ENCODE data around the gene CA10. TPM values are rescaled to one million over a fixed set of nuclear protein-coding genes. Genes with fewer than 3 reads are reported as not detected.

The CA10 gene
- total RNA-seq, 1 donor from 2014 or later, result not detected

DNA sequence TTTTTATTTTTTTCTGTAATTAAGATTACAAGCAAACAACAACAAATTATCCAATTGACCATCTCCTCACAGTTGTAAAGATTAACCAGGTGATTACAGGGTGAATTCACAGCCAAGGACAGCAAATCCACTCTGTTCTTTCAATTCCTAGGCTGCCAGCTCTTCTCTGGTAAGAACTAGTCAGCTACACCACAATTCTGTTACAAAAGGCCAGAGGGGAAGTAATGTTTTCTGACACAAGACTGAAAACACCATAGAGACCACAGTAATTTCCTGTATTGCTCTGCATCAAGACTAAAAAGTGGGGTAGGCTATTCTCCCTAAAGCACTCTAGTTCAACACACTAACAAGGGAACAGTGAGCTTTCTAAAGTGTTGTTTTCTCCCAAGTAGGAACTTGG is 10.6 kb downstream of the CA10 start:
- H3K4me1 Mint-ChIP-seq (ENCODE audit: unreplicated experiment), result no peaks in the 10 kb centered on the region
- H3K4me3 Mint-ChIP-seq (ENCODE audit: unreplicated experiment), result no peak overlapping the region
- no peak for DNase-seq (ENCODE audit: extremely low spot score, unreplicated experiment)
- no peaks in the 10 kb centered on the region for H3K27me3 Mint-ChIP-seq (ENCODE audit: unreplicated experiment)
- no peak for TF ChIP-seq CTCF (IDR thresholded peaks at IDR 0.05)
- H3K36me3 Mint-ChIP-seq (ENCODE audit: unreplicated experiment), result no peaks in the 10 kb centered on the region
- H3K9me3 Mint-ChIP-seq (ENCODE audit: unreplicated experiment), result peaks cover 5% of the 10 kb centered on the region
- no peak overlapping the region for H3K27ac Mint-ChIP-seq (ENCODE audit: unreplicated experiment)

DNA sequence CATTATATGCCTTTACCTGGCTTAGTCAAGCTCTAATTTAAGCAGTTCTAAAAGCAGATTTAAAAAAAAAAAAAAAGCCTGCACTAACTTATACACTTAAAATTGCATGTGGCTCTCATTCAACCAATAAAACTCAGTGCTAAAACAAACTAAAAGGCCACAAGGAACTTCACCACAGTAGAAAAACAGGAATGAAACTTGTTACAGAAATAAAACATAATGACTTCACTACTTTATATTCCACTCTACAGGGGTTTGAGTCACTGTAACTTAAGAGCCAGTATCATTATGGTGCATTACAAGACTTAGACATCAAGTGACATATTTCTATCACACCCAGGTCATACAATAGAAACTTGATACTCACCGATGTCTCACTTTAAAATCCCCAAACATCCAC is 11.1 kb downstream of the CA10 start:
- Mint-ChIP-seq H3K27ac (ENCODE audit: unreplicated experiment) (no peak overlapping the region), H3K9me3 (ENCODE audit: unreplicated experiment) (peaks cover 5% of the 10 kb centered on the region), H3K4me3 (ENCODE audit: unreplicated experiment) (no peak overlapping the region), H3K27me3 (ENCODE audit: unreplicated experiment) (no peaks in the 10 kb centered on the region), H3K4me1 (ENCODE audit: unreplicated experiment) (no peaks in the 10 kb centered on the region), H3K36me3 (ENCODE audit: unreplicated experiment) (no peaks in the 10 kb centered on the region)
- TF ChIP-seq CTCF (IDR thresholded peaks at IDR 0.05), result no peak
- no peak for DNase-seq (ENCODE audit: extremely low spot score, unreplicated experiment)

DNA sequence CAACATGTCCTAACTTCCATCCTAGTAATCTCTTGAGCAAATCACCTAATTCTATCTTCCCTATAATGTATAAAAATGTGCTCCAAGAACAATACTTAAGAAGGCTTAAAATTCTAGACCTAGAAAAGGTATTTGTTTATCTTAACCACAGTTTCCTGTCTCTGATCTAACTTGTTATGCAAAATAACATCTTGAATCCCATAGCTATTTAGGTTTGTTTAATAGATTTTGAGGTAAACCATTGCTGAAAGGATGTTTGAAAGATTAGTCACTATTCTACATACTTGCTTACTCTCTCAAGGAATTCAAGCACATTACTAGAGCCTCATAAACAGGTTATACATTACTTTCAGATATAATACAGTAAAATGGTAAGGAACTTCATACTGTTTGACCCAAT is 13.0 kb downstream of the CA10 start:
- H3K27me3 Mint-ChIP-seq (ENCODE audit: unreplicated experiment), result no peaks in the 10 kb centered on the region
- no peaks in the 10 kb centered on the region for H3K9me3 Mint-ChIP-seq (ENCODE audit: unreplicated experiment)
- no peaks in the 10 kb centered on the region for H3K4me1 Mint-ChIP-seq (ENCODE audit: unreplicated experiment)
- no peak for DNase-seq (ENCODE audit: extremely low spot score, unreplicated experiment)
- no peak for TF ChIP-seq CTCF (IDR thresholded peaks at IDR 0.05)
- H3K27ac Mint-ChIP-seq (ENCODE audit: unreplicated experiment), result no peak overlapping the region
- H3K36me3 Mint-ChIP-seq (ENCODE audit: unreplicated experiment), result no peaks in the 10 kb centered on the region
- H3K4me3 Mint-ChIP-seq (ENCODE audit: unreplicated experiment), result no peak overlapping the region

GRCh38 chr17:52143542-52143941 is 15.0 kb downstream of the CA10 start:
- H3K36me3 Mint-ChIP-seq (ENCODE audit: unreplicated experiment), result no peaks in the 10 kb centered on the region
- TF ChIP-seq CTCF (IDR thresholded peaks at IDR 0.05), result no peak
- DNase-seq (ENCODE audit: extremely low spot score, unreplicated experiment), result no peak
- no peaks in the 10 kb centered on the region for H3K9me3 Mint-ChIP-seq (ENCODE audit: unreplicated experiment)
- no peak overlapping the region for H3K27ac Mint-ChIP-seq (ENCODE audit: unreplicated experiment)
- no peaks in the 10 kb centered on the region for H3K4me1 Mint-ChIP-seq (ENCODE audit: unreplicated experiment)
- no peak overlapping the region for H3K4me3 Mint-ChIP-seq (ENCODE audit: unreplicated experiment)
- no peaks in the 10 kb centered on the region for H3K27me3 Mint-ChIP-seq (ENCODE audit: unreplicated experiment)

- H3K36me3 Mint-ChIP-seq (ENCODE audit: unreplicated experiment), result no peaks in the 10 kb centered on the region
- no peak overlapping the region for H3K27ac Mint-ChIP-seq (ENCODE audit: unreplicated experiment)
- DNase-seq (ENCODE audit: extremely low spot score, unreplicated experiment), result no peak
- no peaks in the 10 kb centered on the region for H3K4me1 Mint-ChIP-seq (ENCODE audit: unreplicated experiment)
- H3K4me3 Mint-ChIP-seq (ENCODE audit: unreplicated experiment), result no peak overlapping the region
- H3K27me3 Mint-ChIP-seq (ENCODE audit: unreplicated experiment), result no peaks in the 10 kb centered on the region
- no peaks in the 10 kb centered on the region for H3K9me3 Mint-ChIP-seq (ENCODE audit: unreplicated experiment)
- no peak for TF ChIP-seq CTCF (IDR thresholded peaks at IDR 0.05)
These were observed 17.9 kb downstream of the CA10 start for GRCh38 chr17:52140601-52141000.

Measured in osteocyte (in vitro differentiated cells).